RWPE2 (cell line): Measurements from ENCODE around the gene SHROOM2.
A peak's percentile ranks its signal among the peaks of the same experiment; 100 is the strongest.

Source experiments
- ATAC-seq: fragments of 200-7000 bp; cut with Tn5 transposase; 3 replicates; pipeline ENCODE4 v1.9.1; 2021; ENCODE audit warnings: low read depth
- DNase-seq: peaks from one replicate; pipeline ENCODE4 v3.0.0-alpha.2; 2020; ENCODE audit warnings: low spot score
- H3K27ac ChIP-seq: fragments of 450-650 bp; 2 replicates; pipeline ENCODE4 v1.5.1; 2017; ENCODE audit warnings: mild to moderate bottlenecking; ENCODE audit not compliant: poor library complexity, severe bottlenecking
- H3K27me3 ChIP-seq: fragments of 250-450 bp; sonication (Bioruptor Pico); 2 replicates; pipeline ENCODE4 v1.5.1; 2021; ENCODE audit warnings: mild to moderate bottlenecking, moderate library complexity; ENCODE audit not compliant: insufficient read depth, poor library complexity, severe bottlenecking
- H3K36me3 ChIP-seq: fragments of 250-450 bp; sonication (Bioruptor Pico); 2 replicates; pipeline ENCODE4 v1.5.1; 2020; ENCODE audit warnings: low read depth, mild to moderate bottlenecking, moderate library complexity
- H3K4me1 ChIP-seq: fragments of 250-450 bp; sonication (Bioruptor Pico); 2 replicates; pipeline ENCODE4 v1.5.1; 2021; ENCODE audit warnings: mild to moderate bottlenecking, moderate library complexity; ENCODE audit not compliant: insufficient read depth, poor library complexity, severe bottlenecking
- H3K4me3 ChIP-seq: fragments of 250-450 bp; sonication (Bioruptor Pico); 2 replicates; pipeline ENCODE4 v1.5.1; 2021; ENCODE audit warnings: mild to moderate bottlenecking, moderate library complexity; ENCODE audit not compliant: severe bottlenecking
- H3K9me3 ChIP-seq: fragments of 250-450 bp; sonication (Bioruptor Pico); 2 replicates; pipeline ENCODE4 v1.5.1; 2021; ENCODE audit warnings: mild to moderate bottlenecking, moderate library complexity; ENCODE audit not compliant: severe bottlenecking
- TF ChIP-seq, protein P1 (sequence below): fragments of 450-650 bp; IDR thresholded peaks from one replicate; pipeline ENCODE4 v1.5.1; 2017; ENCODE audit warnings: mild to moderate bottlenecking, moderate library complexity; ENCODE audit not compliant: poor library complexity, severe bottlenecking

The SHROOM2 gene

DNA sequence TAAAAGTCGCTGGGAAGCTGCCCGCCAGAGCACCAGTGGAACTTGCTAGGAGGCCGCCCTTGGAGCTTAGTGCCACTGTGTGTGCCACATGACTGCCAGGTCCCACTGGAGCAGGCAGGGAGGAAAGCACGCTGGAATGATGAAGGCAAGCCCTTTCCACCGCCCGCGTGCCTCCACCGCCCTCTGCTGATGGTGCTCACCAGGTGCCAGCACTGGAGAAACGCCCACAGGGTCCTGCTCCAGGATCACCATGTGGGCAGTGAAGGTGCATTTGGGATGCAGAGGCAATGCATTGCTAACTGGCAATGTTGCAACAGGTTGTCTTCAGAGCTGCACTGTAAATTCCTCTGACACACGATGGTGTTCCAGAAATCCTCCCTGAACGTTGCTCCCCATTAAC, 76.3 kb downstream of the SHROOM2 start:
- Histone ChIP-seq H3K9me3 (no peaks in the 10 kb centered on the region), H3K4me1 (peaks cover 18% of the 10 kb centered on the region), H3K27me3 (no peaks in the 10 kb centered on the region), H3K27ac (no peak overlapping the region), H3K36me3 (no peaks in the 10 kb centered on the region), H3K4me3 (no peak overlapping the region)
- ATAC-seq (no peak), DNase-seq (no peak)
- TF ChIP-seq, protein P1, sequence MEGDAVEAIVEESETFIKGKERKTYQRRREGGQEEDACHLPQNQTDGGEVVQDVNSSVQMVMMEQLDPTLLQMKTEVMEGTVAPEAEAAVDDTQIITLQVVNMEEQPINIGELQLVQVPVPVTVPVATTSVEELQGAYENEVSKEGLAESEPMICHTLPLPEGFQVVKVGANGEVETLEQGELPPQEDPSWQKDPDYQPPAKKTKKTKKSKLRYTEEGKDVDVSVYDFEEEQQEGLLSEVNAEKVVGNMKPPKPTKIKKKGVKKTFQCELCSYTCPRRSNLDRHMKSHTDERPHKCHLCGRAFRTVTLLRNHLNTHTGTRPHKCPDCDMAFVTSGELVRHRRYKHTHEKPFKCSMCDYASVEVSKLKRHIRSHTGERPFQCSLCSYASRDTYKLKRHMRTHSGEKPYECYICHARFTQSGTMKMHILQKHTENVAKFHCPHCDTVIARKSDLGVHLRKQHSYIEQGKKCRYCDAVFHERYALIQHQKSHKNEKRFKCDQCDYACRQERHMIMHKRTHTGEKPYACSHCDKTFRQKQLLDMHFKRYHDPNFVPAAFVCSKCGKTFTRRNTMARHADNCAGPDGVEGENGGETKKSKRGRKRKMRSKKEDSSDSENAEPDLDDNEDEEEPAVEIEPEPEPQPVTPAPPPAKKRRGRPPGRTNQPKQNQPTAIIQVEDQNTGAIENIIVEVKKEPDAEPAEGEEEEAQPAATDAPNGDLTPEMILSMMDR, result no peak

DNA sequence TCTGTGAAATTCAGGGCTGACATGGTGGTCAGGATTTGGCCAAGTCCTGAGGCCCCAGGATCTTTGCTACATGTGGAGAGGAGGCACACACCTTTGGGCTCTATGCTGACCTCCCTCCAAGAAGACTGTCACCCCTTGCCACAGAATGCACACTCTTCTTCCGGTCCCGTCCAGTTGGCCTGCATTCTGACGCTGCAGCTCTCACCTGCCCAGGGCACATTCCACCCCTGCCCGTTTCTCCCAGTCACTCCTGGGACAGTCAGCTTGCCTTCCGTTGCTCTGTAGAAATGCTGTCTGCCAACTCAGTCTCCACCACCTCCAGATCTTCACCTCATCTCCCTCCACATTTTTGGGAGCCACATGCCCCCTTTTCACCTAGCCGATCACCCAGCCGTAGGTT, 76.7 kb downstream of the SHROOM2 start:
- no peak for ATAC-seq
- Histone ChIP-seq H3K27me3 (no peaks in the 10 kb centered on the region), H3K9me3 (no peaks in the 10 kb centered on the region), H3K36me3 (no peaks in the 10 kb centered on the region), H3K4me3 (no peak overlapping the region), H3K4me1 (peaks cover 21% of the 10 kb centered on the region), H3K27ac (no peak overlapping the region)
- DNase-seq, result no peak
- TF ChIP-seq, protein P1, result no peak

DNA sequence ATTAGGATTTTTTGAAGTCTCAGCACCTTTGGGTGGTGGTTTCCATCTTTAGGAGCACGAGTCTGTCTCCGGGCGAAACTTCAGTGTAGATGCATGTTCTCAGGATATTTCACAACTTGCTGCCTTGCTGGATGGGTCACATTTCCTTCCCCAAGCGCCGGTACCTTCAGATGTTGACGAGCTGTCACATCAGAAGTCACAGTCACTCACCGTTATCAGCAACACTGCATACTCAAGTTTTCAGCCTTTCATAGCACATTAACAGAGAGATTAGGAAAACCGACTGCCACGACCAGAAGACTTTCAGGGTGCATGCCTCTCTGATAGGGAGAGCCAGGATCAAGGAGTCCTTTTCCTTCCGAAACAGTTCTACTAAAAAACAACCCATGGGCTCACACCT, 77.8 kb downstream of the SHROOM2 start:
- Histone ChIP-seq H3K27me3 (no peaks in the 10 kb centered on the region), H3K4me3 (no peak overlapping the region), H3K4me1 (peaks cover 21% of the 10 kb centered on the region), H3K9me3 (no peaks in the 10 kb centered on the region), H3K27ac (no peak overlapping the region), H3K36me3 (no peaks in the 10 kb centered on the region)
- TF ChIP-seq, protein P1, result no peak
- no peak for ATAC-seq
- no peak for DNase-seq

DNA sequence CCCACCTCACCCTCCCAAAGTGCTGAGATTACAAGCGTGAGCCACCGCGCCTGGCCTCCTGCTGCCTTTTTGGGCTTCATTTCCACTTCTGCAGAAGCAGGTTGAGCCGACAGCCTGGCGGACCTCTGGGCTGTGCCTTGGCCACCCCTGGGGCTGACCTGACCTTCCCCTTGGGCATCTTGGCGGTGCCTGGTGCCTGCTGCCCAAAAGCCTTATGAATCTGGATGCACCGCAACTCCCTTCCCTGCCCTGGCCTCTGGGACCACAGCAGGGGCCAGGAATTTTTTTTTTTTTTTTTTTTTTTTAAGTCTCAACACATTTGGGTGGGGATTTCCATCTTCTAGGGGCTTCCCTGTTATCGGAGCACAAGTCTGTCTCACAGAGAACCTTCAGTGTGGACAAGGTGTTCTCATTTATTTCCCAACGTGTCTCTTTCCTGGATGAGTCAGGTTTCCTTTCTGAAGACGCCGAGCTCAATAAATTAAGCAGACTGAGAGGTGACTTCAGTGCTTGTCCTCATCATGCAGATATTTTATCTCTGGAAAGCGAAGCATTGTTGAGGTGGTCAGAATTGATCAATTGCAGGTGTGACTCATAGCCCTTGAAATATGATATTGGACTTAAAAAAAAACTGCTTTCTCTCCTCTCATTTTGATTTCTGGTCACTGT, 79.7 kb downstream of the SHROOM2 start:
- H3K9me3 ChIP-seq, result no peaks in the 10 kb centered on the region
- peak; percentile 74 for ATAC-seq
- H3K27ac ChIP-seq, result peak overlapping the region; percentile 95
- TF ChIP-seq, protein P1, result no peak
- peaks cover 21% of the 10 kb centered on the region for H3K4me1 ChIP-seq
- no peaks in the 10 kb centered on the region for H3K36me3 ChIP-seq
- no peaks in the 10 kb centered on the region for H3K27me3 ChIP-seq
- DNase-seq, result no peak
- H3K4me3 ChIP-seq, result no peak overlapping the region

DNA sequence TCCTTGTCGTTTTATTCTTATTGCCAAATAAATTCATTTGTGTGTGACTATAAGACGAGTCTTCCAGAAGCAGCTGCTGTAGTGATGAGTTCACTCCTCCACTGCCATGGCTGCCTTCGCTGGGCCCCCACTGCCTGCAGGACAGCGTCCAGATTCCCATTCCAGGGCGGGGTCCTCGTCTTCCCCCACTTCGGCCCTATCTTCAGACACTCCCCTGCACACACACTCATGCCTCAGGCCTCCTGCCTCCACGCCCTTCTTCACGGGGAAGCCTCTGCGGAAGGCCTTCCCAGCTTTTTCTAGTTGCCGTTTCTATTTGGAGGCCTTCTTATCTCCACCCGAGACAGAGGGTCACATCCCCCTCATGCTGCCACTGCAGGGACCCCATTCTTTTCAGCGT, 80.4 kb downstream of the SHROOM2 start:
- H3K9me3 ChIP-seq, result no peaks in the 10 kb centered on the region
- DNase-seq (no peak), ATAC-seq (peak; percentile 73; the same call in 2 of the 3 replicates)
- peak overlapping the region; percentile 95 for H3K27ac ChIP-seq
- H3K36me3 ChIP-seq, result no peaks in the 10 kb centered on the region
- peaks cover 21% of the 10 kb centered on the region for H3K4me1 ChIP-seq
- no peak overlapping the region for H3K4me3 ChIP-seq
- no peaks in the 10 kb centered on the region for H3K27me3 ChIP-seq
- TF ChIP-seq, protein P1, result no peak
